ENCODE results near the gene FAM53A. TPM values are rescaled to one million over a fixed set of nuclear protein-coding genes. Genes with fewer than 3 reads are reported as not detected.

FAM53A gene
- total and polyA plus RNA-seq, 2 of the 13 experiments (the other 11 are each of a cell fraction or from before 2014, with no cell fraction given) = 0.48 to 1.1 TPM

DNA sequence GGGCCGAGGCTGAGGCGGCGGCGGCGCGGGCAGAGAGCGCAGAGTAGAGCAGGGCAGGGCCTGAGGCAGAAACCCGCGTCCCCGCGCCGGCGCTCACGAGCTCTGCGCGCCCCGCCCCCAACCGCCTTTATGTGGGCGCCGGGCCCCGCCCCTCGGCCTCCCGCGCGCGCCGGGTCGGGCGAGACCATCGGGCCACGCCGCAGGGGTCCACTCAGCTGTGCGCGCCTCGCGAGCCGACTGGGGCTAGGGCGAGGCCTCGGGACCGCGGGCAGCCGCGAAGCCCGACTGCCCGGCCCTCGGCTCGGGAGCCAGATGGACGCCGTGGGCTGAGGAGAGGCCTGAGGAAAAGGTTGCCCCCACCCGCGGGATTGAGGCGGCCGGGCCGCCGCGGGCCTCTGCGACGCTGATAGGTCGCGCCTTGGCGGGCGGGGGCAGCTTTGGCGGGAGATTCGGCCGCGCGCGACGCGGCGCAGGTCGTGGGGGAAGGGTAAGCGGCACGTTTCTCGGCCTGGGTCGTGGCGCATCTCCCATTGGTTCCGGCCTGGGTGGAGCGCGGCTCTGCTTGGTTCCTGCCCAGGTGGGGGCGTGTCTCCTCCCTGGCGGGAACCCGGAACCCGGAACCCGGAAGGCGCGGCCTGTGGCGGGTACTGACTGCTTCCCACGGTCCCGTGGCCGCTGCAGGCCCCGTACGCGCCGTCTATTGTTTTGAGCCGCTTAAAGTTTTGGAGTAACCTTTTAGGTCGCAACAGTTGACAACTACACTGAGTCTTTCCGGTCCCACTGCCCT lies 28.3 kb upstream of the FAM53A start, which contains the start of gene SLBP (continued):
- TF ChIP-seq POLR2A (IDR thresholded peaks at IDR 0.05; ENCODE audit: insufficient read depth in 1 of 2, low read depth in 2 of 2, low read length in 2 of 2) = peak in 1 of 2 experiments; percentile 81; a peak in 2 of 4 replicates
- TF ChIP-seq MTA3 (CRISPR knock-in tag; IDR thresholded peaks at IDR 0.05) = no peak
- TF ChIP-seq ZNF280D (CRISPR knock-in tag; IDR thresholded peaks at IDR 0.05) = no peak
- peak; percentile 99 for TF ChIP-seq ZNF557 (CRISPR knock-in tag; IDR thresholded peaks at IDR 0.05)
- TF ChIP-seq ZNF639 (CRISPR knock-in tag; conservative IDR thresholded peaks at IDR 0.05) = peak; percentile 81; the same call in 1 of the 2 replicates
- peak; percentile 75; the same call in 1 of the 2 replicates for TF ChIP-seq JDP2 (CRISPR knock-in tag; IDR thresholded peaks at IDR 0.05; ENCODE audit: borderline replicate concordance)
- peak; percentile 51; the same call in 1 of the 2 replicates for TF ChIP-seq MIER2 (CRISPR knock-in tag; IDR thresholded peaks at IDR 0.05)
- TF ChIP-seq ZNF513 (CRISPR knock-in tag; conservative IDR thresholded peaks at IDR 0.05) = 0 out of 2 replicates have a peak, but pooled peaks have one; percentile 20
- peak; percentile 99 for TF ChIP-seq ZNF749 (CRISPR knock-in tag; IDR thresholded peaks at IDR 0.05; ENCODE audit: borderline replicate concordance)
- TF ChIP-seq RBM22 (optimal IDR thresholded peaks at IDR 0.05; ENCODE audit: low read length) = no peak
- TF ChIP-seq ZNF382 (CRISPR knock-in tag; IDR thresholded peaks at IDR 0.05; ENCODE audit: borderline replicate concordance) = no peak
- peak; percentile 85 for TF ChIP-seq WIZ (CRISPR knock-in tag; IDR thresholded peaks at IDR 0.05)
- peak; percentile 87 for TF ChIP-seq NFYC (CRISPR knock-in tag; IDR thresholded peaks at IDR 0.05)
- TF ChIP-seq, protein P1, sequence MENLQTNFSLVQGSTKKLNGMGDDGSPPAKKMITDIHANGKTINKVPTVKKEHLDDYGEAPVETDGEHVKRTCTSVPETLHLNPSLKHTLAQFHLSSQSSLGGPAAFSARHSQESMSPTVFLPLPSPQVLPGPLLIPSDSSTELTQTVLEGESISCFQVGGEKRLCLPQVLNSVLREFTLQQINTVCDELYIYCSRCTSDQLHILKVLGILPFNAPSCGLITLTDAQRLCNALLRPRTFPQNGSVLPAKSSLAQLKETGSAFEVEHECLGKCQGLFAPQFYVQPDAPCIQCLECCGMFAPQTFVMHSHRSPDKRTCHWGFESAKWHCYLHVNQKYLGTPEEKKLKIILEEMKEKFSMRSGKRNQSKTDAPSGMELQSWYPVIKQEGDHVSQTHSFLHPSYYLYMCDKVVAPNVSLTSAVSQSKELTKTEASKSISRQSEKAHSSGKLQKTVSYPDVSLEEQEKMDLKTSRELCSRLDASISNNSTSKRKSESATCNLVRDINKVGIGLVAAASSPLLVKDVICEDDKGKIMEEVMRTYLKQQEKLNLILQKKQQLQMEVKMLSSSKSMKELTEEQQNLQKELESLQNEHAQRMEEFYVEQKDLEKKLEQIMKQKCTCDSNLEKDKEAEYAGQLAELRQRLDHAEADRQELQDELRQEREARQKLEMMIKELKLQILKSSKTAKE (CRISPR knock-in tag; IDR thresholded peaks at IDR 0.05; ENCODE audit: borderline replicate concordance) = peak; percentile 65
- TF ChIP-seq MTA1 (CRISPR knock-in tag; IDR thresholded peaks at IDR 0.05; ENCODE audit: borderline replicate concordance) = peak; percentile 72; the same call in 1 of the 2 replicates
- TF ChIP-seq ZBED4 (CRISPR knock-in tag; IDR thresholded peaks at IDR 0.05; ENCODE audit: borderline replicate concordance) = peak; percentile 89; the same call in 1 of the 2 replicates

Data from HepG2 (cell line).